GM12865 (cell line): ENCODE results near the gene HSPA12A.

ENCODE experiments used
- DNase-seq: peaks from one replicate; pipeline ENCODE4 v3.0.0; 2010; ENCODE audit warnings: low read depth
- H3K4me3 ChIP-seq: 2 replicates; pipeline ENCODE4 v1.5.1; 2011; ENCODE audit warnings: mild to moderate bottlenecking, low read depth, low read length, control low read depth
- TF ChIP-seq, protein P1 (sequence below): IDR thresholded peaks from 2 replicates; pipeline ENCODE4 v1.5.1; 2011; ENCODE audit warnings: low read length, control low read depth, low read depth, inconsistent platforms; ENCODE audit not compliant: insufficient read depth; ENCODE audit errors: missing control alignments

The HSPA12A gene

DNA sequence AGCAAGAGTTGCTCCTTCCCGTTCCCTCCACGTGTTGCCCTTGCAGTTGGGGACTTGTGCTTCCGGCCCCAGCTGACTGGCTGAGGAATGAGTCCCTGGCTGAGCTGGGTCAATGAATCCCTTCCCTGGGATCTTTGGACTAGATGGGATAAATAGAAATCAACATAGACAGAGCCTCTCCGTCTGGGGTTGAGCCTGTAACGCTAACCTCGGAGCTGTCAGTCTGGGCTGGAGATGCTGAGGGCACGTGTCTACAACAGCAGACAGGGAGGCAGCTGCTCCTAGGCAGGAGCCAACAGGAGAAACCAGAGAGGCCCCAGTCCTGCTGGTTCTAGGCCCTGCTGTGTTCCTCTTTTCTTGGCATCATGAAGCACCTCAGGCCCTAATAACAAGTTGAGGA lies 42.3 kb upstream of the HSPA12A start:
- no peak for DNase-seq
- H3K4me3 ChIP-seq: no peak overlapping the region
- TF ChIP-seq, protein P1, sequence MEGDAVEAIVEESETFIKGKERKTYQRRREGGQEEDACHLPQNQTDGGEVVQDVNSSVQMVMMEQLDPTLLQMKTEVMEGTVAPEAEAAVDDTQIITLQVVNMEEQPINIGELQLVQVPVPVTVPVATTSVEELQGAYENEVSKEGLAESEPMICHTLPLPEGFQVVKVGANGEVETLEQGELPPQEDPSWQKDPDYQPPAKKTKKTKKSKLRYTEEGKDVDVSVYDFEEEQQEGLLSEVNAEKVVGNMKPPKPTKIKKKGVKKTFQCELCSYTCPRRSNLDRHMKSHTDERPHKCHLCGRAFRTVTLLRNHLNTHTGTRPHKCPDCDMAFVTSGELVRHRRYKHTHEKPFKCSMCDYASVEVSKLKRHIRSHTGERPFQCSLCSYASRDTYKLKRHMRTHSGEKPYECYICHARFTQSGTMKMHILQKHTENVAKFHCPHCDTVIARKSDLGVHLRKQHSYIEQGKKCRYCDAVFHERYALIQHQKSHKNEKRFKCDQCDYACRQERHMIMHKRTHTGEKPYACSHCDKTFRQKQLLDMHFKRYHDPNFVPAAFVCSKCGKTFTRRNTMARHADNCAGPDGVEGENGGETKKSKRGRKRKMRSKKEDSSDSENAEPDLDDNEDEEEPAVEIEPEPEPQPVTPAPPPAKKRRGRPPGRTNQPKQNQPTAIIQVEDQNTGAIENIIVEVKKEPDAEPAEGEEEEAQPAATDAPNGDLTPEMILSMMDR: no peak

DNA sequence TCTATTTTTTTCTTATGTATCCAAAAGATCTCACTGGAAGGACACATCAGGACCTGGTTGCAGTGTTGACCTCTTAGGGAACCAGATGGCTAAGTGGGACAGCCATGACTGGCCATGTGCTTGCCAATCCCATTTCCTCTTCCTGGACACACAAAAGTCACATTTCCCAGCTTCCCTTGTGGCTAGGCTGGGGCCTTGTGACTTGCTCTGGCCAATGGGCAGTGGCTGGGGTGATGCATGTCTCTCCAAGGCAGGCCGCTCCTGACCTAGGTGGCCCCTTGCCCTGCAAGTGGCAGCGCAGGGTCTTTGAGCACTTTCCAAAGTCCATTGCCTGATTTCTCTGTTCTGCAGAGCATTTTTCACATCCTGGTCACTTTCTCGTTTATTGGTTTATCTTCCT lies 41.7 kb upstream of the HSPA12A start:
- no peak for DNase-seq
- TF ChIP-seq, protein P1: no peak
- H3K4me3 ChIP-seq: no peak overlapping the region

DNA sequence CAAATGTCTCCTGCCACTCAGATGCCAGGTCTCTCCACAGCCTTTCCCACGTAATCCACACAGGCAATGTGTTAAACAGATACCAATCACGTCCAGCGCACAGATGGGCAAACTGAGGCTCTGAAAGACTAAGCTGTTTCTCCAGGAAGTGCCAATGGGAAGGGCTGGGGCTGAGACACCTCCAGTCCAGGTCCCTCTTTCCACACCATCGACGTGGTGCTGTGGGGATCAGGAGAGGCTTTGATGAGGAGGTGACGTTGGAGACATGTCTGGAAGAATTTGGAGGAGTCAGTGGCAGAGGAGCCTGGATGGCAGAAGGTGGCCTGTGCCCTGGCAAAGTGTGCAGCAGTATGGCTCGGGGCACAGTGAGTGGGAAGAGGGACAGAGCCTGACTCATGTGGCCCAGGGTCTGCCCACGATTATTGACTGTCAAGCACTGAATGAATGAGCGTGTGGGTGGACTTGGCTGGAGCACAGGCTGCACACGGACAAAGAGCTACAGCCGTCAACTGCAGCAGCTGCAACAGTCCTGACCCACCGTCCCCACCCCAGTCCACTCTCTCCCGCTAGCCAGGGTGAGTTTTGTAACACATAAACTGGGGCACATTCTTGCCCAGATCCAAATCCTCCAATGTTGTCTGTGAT lies 40.8 kb upstream of the HSPA12A start:
- H3K4me3 ChIP-seq: no peak overlapping the region
- DNase-seq: no peak
- TF ChIP-seq, protein P1: no peak

DNA sequence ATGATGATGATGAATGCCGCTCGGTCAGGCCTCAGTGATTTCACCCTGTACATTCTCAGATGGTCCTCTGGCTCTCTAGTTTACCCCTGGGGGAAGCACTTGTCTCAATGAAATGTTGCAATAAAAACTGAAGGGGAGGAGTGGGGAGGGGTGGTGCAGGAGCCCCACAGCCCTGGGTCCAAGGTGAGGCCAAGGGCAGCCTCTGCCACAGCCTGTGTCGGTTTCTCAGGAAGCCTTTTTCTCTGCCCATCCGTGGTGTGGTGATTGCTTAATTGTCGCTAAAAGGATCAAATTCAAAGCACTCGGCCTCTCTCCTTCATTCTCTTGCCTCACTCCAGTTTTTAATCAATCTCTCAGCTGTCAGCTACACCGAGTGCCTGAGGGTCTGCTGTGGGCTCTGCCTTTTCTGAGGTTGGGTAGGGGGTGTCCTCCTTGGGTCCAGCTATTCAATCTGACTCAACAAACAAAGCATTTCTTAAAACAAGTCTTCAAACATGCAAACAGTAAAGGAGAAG lies 39.1 kb upstream of the HSPA12A start:
- H3K4me3 ChIP-seq: no peak overlapping the region
- DNase-seq: no peak
- TF ChIP-seq, protein P1: no peak

DNA sequence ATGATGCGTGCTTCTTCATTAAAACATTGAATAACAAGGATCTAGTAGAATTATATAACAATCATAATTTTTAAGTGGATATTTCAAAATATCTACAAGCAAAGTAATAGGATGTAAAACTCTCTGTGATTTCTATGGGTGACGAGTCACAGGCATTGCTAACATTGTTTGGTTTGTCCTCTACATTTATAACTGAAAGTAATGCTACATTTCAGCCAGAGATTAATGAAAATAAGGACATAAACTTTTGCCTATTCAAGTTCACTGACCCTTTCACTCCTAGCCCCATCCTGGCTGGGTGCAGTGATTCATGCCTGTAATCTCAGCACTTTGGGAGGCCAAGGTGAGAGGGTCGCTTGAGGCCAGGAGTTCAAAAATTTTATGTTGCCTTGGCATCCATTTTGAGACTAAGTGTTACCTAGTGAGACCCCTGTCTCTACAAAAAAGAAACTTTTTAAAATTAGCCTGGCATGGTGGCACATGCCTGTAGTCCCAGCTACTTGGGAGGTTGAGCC lies 38.4 kb upstream of the HSPA12A start:
- no peak for DNase-seq
- no peak overlapping the region for H3K4me3 ChIP-seq
- TF ChIP-seq, protein P1: no peak

DNA sequence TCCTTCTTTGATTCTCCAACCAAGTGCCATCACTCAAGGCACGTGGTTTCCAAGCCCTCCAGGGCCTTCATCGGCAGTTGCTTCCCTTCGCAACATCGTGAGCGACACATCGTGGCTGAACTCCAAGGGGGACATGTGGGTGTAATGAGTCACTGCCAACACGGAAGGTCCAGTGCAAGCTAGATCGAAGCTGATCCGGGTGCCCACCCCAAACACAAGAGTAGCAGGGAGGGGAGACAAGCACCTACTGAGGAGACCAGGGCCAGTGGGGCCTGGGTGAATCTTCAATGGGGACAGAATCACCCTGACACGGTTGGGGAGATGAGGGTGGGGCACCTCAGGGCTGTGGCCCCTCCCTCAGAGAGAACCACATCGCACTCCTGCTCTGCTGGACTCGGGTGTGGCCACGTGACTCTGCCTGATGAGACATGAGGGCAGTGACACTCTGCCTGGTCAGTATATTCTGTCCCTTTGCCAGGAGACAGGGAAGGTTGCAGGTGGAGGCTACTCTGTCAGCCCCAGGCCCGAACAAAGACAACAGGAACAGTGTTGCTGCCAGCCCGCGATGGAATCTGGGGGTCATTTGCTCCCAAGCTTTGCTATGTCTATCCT lies 36.8 kb upstream of the HSPA12A start:
- no peak for DNase-seq
- TF ChIP-seq, protein P1: no peak
- no peak overlapping the region for H3K4me3 ChIP-seq
